Glutamatergic neuron (in vitro differentiated cells): Measurements from ENCODE around the gene CHRM2. TPM values are rescaled to one million over a fixed set of nuclear protein-coding genes. Genes with fewer than 3 reads are reported as not detected.

ENCODE experiments used
- DNase-seq: peaks from one replicate; pipeline ENCODE4 v3.0.0; 2022
- H3K27ac Mint-ChIP-seq: one replicate; pipeline ENCODE4 v1.8.0; 2020; ENCODE audit warnings: mild to moderate bottlenecking, mixed read lengths, inconsistent platforms; ENCODE audit not compliant: unreplicated experiment
- H3K27me3 Mint-ChIP-seq: one replicate; pipeline ENCODE4 v1.8.0; 2020; ENCODE audit warnings: mild to moderate bottlenecking, moderate library complexity, mixed read lengths, inconsistent platforms; ENCODE audit not compliant: unreplicated experiment
- H3K36me3 Mint-ChIP-seq: one replicate; pipeline ENCODE4 v1.8.0; 2020; ENCODE audit warnings: mild to moderate bottlenecking, mixed read lengths, inconsistent platforms; ENCODE audit not compliant: unreplicated experiment
- H3K4me1 Mint-ChIP-seq: one replicate; pipeline ENCODE4 v1.8.0; 2020; ENCODE audit warnings: mild to moderate bottlenecking, low read depth, mixed read lengths, inconsistent platforms; ENCODE audit not compliant: unreplicated experiment
- H3K4me3 Mint-ChIP-seq: one replicate; pipeline ENCODE4 v1.8.0; 2020; ENCODE audit warnings: mild to moderate bottlenecking, mixed read lengths, inconsistent platforms; ENCODE audit not compliant: unreplicated experiment
- H3K9me3 Mint-ChIP-seq: one replicate; pipeline ENCODE4 v1.8.0; 2020; ENCODE audit warnings: mild to moderate bottlenecking, moderate library complexity, mixed read lengths, inconsistent platforms; ENCODE audit not compliant: unreplicated experiment
- total RNA-seq: library from RNA; stranded (reverse); fragmentation: NEBNext Ultra II Directional; extraction: Animal tissue kit (Norgen Biotek cat#: 25700); gene quantifications from one replicate; pipeline ENCODE4 v1.2.1, GENCODE V29; 2021; ENCODE audit not compliant: unreplicated experiment
- TF ChIP-seq, protein P1 (sequence below): fragments of 200-600 bp; sonication (generic); IDR thresholded peaks from one replicate; pipeline ENCODE4 v1.5.0; 2021; ENCODE audit not compliant: partially characterized antibody, unreplicated experiment

The CHRM2 gene
- total RNA-seq, 1 donor from 2014 or later: not detected

DNA sequence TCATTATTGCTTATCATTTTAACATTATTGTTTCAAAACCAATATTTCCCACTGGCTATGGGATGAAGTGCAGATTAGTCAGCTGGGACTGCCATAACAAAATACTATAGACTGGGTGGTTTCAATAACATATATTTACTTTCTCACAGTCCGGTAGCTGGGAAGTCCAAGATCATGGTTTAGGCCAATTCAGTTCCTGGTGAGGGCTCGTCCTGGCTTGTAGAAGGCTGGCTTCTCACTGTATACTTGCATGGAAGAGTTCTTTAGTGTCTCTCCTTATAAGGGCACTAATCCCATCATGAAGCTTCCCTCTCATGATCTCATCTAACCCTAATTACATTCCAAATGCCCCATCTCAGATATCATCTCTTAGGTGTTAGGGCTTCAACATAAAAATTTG, 101.3 kb downstream of the CHRM2 start:
- Mint-ChIP-seq H3K27ac (no peak overlapping the region), H3K4me1 (no peaks in the 10 kb centered on the region), H3K9me3 (no peaks in the 10 kb centered on the region), H3K4me3 (no peak overlapping the region), H3K36me3 (peaks cover 4% of the 10 kb centered on the region), H3K27me3 (peaks cover 2% of the 10 kb centered on the region)
- DNase-seq: no peak
- TF ChIP-seq, protein P1, sequence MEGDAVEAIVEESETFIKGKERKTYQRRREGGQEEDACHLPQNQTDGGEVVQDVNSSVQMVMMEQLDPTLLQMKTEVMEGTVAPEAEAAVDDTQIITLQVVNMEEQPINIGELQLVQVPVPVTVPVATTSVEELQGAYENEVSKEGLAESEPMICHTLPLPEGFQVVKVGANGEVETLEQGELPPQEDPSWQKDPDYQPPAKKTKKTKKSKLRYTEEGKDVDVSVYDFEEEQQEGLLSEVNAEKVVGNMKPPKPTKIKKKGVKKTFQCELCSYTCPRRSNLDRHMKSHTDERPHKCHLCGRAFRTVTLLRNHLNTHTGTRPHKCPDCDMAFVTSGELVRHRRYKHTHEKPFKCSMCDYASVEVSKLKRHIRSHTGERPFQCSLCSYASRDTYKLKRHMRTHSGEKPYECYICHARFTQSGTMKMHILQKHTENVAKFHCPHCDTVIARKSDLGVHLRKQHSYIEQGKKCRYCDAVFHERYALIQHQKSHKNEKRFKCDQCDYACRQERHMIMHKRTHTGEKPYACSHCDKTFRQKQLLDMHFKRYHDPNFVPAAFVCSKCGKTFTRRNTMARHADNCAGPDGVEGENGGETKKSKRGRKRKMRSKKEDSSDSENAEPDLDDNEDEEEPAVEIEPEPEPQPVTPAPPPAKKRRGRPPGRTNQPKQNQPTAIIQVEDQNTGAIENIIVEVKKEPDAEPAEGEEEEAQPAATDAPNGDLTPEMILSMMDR: no peak

DNA sequence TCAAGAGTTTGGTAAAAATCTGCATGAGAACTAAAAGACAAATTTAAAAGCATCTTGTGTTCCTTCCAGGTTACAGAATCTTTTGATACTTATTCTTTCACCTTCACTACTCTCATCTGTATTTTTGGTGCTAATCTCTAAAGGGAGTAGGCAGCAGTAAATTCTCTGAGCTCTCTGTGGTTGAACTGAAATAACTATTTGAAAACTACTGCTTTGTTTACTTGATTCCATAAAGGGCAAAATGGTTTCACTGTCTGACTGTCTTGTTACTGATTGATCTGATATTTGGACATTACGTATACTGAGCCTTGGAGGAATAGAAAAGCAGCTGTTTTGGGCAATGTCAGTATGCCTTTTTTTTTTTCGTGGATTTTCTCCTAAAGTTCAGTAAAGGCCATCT, 103.3 kb downstream of the CHRM2 start:
- DNase-seq: no peak
- Mint-ChIP-seq H3K4me3 (no peak overlapping the region), H3K4me1 (no peaks in the 10 kb centered on the region), H3K27me3 (peaks cover 2% of the 10 kb centered on the region), H3K27ac (no peak overlapping the region), H3K9me3 (no peaks in the 10 kb centered on the region), H3K36me3 (peaks cover 4% of the 10 kb centered on the region)
- TF ChIP-seq, protein P1: no peak

DNA sequence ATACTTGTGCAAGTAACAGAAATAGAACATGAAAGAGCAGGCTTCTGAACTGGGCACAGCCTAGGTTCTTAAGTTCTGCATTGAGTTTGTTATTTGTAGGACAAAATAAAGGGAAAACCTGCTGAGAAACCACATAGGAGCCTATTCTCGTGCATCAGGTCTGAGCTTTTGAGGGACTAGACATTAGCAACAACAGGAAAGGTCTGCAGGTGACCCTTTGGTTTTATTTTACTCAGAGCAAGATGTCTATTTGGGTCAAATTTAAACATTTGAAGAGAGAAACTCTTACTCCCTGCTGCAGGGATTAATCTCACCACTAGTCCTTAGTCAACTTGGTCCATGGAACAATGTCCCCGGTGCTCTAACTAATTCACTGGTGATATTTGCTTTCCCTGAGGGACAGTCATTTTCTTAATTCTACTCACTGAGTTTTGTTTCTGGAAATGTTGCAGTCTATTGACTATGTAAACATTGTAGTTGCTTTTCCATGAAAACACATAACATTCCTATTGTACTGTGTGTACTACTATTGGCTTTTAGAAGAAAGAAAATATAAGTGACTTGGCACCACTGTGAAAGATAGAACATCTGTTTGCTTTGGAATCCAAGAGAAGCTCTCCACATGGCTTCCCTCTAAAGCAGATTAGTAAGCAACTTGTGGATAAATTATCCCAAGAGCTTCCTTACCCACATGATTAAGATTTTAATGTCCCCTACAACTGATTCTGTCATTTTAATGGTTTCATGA, 108.2 kb downstream of the CHRM2 start:
- TF ChIP-seq, protein P1: no peak
- Mint-ChIP-seq H3K36me3 (peaks cover 4% of the 10 kb centered on the region), H3K4me3 (no peak overlapping the region), H3K4me1 (no peaks in the 10 kb centered on the region), H3K27ac (no peak overlapping the region), H3K27me3 (peaks cover 2% of the 10 kb centered on the region), H3K9me3 (no peaks in the 10 kb centered on the region)
- DNase-seq: no peak

DNA sequence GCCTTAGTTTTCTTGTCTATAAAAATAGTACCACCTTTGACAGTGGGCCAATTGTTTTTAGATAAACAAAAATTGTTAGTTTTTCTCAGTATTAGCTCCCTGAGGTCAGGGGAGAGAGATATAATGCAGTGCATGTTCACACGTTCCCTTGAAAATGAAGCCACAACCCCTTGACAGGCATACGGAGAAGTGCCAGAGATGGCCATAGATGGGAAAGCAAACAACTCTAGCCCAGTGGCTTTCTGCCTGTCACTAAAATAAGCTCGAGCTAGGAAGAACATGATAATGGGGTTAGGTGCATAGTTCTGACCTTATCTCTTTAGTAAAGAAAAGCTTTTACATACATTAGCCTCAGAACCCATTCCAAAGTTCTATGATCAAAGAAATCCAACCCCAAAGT, 124.9 kb downstream of the CHRM2 start:
- Mint-ChIP-seq H3K27me3 (peaks cover 3% of the 10 kb centered on the region), H3K4me3 (no peak overlapping the region), H3K27ac (no peak overlapping the region), H3K4me1 (peaks cover 16% of the 10 kb centered on the region), H3K9me3 (peaks cover 6% of the 10 kb centered on the region), H3K36me3 (no peaks in the 10 kb centered on the region)
- TF ChIP-seq, protein P1: no peak
- DNase-seq: no peak

DNA sequence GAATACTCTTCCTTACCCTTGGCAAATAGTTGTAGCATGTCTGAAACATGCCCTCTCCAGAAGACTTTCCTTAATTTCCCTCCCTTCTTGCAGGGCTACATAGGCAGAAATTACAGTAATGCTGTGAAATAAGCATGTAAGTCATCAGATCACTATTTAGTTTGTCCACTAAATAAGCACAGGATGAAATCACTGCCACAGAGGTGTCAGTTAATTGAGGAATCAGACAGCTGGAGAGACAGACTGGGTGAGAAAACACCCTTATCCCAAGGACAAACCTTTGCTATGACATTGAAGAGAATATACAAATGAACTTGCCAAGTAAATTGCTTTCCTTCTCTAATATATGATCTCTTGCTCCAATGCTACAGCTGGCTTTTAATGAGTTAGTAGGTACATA, 129.3 kb downstream of the CHRM2 start:
- Mint-ChIP-seq H3K27ac (peak overlapping the region; percentile 84), H3K9me3 (peaks cover 6% of the 10 kb centered on the region), H3K4me1 (peaks cover 17% of the 10 kb centered on the region), H3K27me3 (peaks cover 3% of the 10 kb centered on the region), H3K36me3 (no peaks in the 10 kb centered on the region), H3K4me3 (no peak overlapping the region)
- DNase-seq: no peak
- TF ChIP-seq, protein P1: no peak
